Activated CD4-positive, alpha-beta T cell treated with anti-CD3 and anti-CD28 coated beads, Interleukin-2, amount 50 U/mL, for 1 hour (primary cell): ENCODE measurements around the gene PLA1A.
"Not testable (repeated sequence)": the region's sequence is repeated elsewhere in the genome, so short reads cannot be mapped to it uniquely, and the experiment has no call there.

Experiments
- DNase-seq: peaks from one replicate; pipeline ENCODE4 v3.0.0-alpha.2; 2020

Gene PLA1A

GRCh38 chr3:119580067-119580760 lies 17.5 kb upstream of the PLA1A start:
- DNase-seq: no peak

GRCh38 chr3:119582178-119582577 lies 15.5 kb upstream of the PLA1A start:
- no peak for DNase-seq

- no peak for DNase-seq
Measured at GRCh38 chr3:119585208-119585607, 12.5 kb upstream of the PLA1A start.

GRCh38 chr3:119585856-119586570 lies 11.7 kb upstream of the PLA1A start:
- DNase-seq: no peak

- no peak for DNase-seq
Measured at GRCh38 chr3:119586733-119587172, 10.9 kb upstream of the PLA1A start.

- no peak for DNase-seq
Measured at GRCh38 chr3:119588112-119588511, 9.6 kb upstream of the PLA1A start.

GRCh38 chr3:119589102-119589773 lies 8.4 kb upstream of the PLA1A start:
- DNase-seq: no peak

- no peak for DNase-seq
Measured at GRCh38 chr3:119590706-119591105, 7.0 kb upstream of the PLA1A start.

- no peak for DNase-seq
Measured at GRCh38 chr3:119592861-119593260, 4.8 kb upstream of the PLA1A start.

- DNase-seq: no peak
Measured at GRCh38 chr3:119594066-119594465, 3.6 kb upstream of the PLA1A start.

- DNase-seq: not testable (repeated sequence)
Measured at GRCh38 chr3:119594929-119595328, 2.8 kb upstream of the PLA1A start.

GRCh38 chr3:119595639-119596334 lies 1.9 kb upstream of the PLA1A start:
- DNase-seq: no peak

- no peak for DNase-seq
Measured at GRCh38 chr3:119596398-119596797, 1.3 kb upstream of the PLA1A start.

- DNase-seq: no peak
Measured at GRCh38 chr3:119598410-119599098, 869 bp downstream of the PLA1A start.

GRCh38 chr3:119599558-119600174 lies 2.0 kb downstream of the PLA1A start:
- DNase-seq: no peak

- DNase-seq: peak; percentile 6
Measured at GRCh38 chr3:119600732-119601131, 3.0 kb downstream of the PLA1A start.

- DNase-seq: no peak
Measured at GRCh38 chr3:119601154-119601553, 3.5 kb downstream of the PLA1A start.

- DNase-seq: no peak
Measured at GRCh38 chr3:119602676-119603075, 5.0 kb downstream of the PLA1A start.

GRCh38 chr3:119604878-119605277 lies 7.2 kb downstream of the PLA1A start:
- no peak for DNase-seq

GRCh38 chr3:119608405-119609000 lies 10.8 kb downstream of the PLA1A start:
- DNase-seq: no peak

GRCh38 chr3:119609301-119609700 lies 11.6 kb downstream of the PLA1A start:
- no peak for DNase-seq

- no peak for DNase-seq
Measured at GRCh38 chr3:119611664-119612063, 14.0 kb downstream of the PLA1A start.
